Dendritic cell treated with granulocyte-macrophage colony-stimulating factor and Interleukin-4, amounts not matched to agents 40 ng/mL and 50 ng/mL, for 4 days (primary cell): ENCODE data around the gene S100A13.
"Not testable (repeated sequence)": the region's sequence is repeated elsewhere in the genome, so short reads cannot be mapped to it uniquely, and the experiment has no call there.

ENCODE experiments used
- H3K27ac Mint-ChIP-seq: one replicate; pipeline ENCODE4 v1.8.0; 2022; ENCODE audit warnings: mild to moderate bottlenecking, mixed read lengths
- H3K27me3 Mint-ChIP-seq: one replicate; pipeline ENCODE4 v1.8.0; 2022; ENCODE audit warnings: mild to moderate bottlenecking, mixed read lengths
- H3K36me3 Mint-ChIP-seq: one replicate; pipeline ENCODE4 v1.8.0; 2022; ENCODE audit warnings: low read depth, mixed read lengths
- H3K4me1 Mint-ChIP-seq: one replicate; pipeline ENCODE4 v1.8.0; 2022; ENCODE audit warnings: low read depth, mixed read lengths
- H3K4me3 Mint-ChIP-seq: one replicate; pipeline ENCODE4 v1.8.0; 2022; ENCODE audit warnings: mild to moderate bottlenecking, moderate library complexity, mixed read lengths
- H3K9me3 Mint-ChIP-seq: one replicate; pipeline ENCODE4 v1.8.0; 2022; ENCODE audit warnings: mixed read lengths
- intact Hi-C: fragments of 100-400 bp; cut with micrococcal nuclease; formaldehyde crosslinking; loops from one replicate; pipeline ENCODE4 v1.15.0; 2022

The S100A13 gene

DNA sequence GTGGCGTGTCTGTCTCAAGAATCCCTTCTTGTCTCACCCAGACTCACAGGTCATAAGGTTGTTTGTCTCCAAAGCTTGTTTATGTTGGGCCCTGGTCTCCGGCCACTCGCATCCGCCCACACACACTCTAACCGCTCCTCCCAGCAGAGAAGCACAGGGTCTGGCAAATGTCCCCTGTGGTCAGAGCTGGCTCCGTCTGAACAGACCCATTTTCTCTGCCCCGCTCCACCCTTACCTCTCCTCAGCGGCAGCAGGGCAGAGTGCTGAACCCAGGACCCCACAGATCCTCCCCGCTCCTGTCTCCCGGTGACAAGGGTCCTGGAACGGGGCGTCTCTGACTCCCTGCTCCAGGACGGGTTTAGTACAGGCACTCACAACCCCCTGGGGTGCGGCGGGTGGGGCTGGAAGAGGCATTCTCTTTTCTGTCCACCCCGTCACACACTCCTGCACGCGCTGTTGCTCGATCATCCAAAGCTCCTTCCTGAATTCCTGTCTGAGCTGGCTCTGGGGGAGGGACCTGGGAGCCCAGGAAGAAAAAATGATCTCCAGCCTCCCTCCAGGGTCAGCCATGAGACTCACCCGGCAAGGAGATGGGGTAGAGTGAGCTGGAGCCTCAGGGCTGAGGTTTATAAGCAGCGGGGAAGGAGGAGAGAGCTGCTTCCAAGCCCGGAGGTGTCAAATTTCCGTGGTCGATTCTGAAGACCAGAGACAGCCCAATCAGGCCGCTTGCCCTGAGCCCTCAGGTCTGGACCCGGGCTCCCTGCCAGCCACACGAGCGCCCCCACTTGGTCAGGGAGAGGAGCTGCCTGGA, at the start of gene S100A13:
Gene S100A13 (minus strand): TSS at position 602 of the 811 bp plus-strand sequence. CDS start 1,033 bp downstream, outside the sequence.
- Mint-ChIP-seq H3K4me1 (peaks cover 90% of the 10 kb centered on the region), H3K27ac (peak within 1 kb of the TSS; percentile 74), H3K36me3 (no peaks in the 10 kb centered on the region), H3K9me3 (no peaks in the 10 kb centered on the region), H3K4me3 (peak within 1 kb of the TSS; percentile 64), H3K27me3 (peaks cover 23% of the 10 kb centered on the region)
- intact Hi-C loops: no loop called here

DNA sequence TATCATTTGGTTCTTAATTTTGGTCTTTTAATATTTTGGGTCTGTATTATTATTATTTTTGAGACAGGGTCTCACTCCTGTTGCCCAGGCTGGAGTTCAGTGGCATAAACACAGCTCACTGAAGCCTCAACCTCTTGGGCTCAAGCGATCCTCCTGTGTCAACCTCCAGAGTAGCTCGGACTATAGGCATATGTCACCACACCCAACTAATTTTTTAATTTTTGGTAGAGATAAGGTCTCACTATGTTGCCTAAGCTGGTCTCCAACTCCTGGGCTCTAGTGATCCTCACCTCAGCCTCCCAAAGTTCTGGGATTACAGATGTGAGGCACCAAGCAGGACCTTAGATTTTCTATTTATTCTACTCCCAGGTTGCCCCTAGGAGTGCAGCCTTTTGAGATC, 46.2 kb upstream of the S100A13 start:
- H3K27ac Mint-ChIP-seq: no peak overlapping the region
- peaks cover 12% of the 10 kb centered on the region for H3K27me3 Mint-ChIP-seq
- H3K36me3 Mint-ChIP-seq: no peaks in the 10 kb centered on the region
- no peaks in the 10 kb centered on the region for H3K9me3 Mint-ChIP-seq
- peaks cover 17% of the 10 kb centered on the region for H3K4me1 Mint-ChIP-seq
- no peak overlapping the region for H3K4me3 Mint-ChIP-seq
- intact Hi-C loops: loop anchor here (5.0 kb wide), 1 partner anchor 106 kb away; the partner anchor contains the start of gene S100A2

DNA sequence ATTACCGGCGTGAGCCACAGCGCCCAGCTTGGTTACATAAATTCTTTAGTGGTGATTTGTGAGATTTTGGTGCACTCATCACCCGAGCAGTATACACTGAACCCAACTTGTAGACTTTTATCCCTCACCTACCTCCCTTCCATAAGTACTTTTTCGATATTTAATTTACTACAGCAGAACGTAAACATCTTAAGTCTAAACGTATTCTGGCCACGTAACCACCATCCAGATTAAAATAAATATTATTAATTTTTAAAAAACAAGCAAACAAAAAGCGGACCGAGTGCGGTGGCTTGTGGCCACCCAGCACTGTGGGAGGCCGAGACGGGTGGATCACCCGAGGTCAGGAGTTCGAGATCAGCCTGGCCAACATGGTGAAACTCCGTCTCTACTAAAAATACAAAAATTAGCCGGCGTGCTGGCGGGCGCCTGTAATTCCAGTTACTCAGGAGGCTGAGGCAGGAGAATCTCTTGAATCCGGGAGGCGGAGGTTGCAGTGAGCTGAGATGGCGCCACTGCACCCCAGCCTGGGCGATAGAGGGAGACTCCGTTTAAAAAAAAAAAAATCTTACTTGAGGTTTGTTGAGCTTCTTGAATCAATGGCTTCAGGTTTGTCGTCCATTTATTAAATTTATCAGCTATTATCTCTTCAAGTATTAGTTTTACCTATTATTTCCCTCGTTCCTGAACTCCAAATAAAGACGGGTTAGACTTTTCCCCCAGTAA, 44.5 kb upstream of the S100A13 start:
- H3K27me3 Mint-ChIP-seq, H3K27ac Mint-ChIP-seq: not testable (repeated sequence)

DNA sequence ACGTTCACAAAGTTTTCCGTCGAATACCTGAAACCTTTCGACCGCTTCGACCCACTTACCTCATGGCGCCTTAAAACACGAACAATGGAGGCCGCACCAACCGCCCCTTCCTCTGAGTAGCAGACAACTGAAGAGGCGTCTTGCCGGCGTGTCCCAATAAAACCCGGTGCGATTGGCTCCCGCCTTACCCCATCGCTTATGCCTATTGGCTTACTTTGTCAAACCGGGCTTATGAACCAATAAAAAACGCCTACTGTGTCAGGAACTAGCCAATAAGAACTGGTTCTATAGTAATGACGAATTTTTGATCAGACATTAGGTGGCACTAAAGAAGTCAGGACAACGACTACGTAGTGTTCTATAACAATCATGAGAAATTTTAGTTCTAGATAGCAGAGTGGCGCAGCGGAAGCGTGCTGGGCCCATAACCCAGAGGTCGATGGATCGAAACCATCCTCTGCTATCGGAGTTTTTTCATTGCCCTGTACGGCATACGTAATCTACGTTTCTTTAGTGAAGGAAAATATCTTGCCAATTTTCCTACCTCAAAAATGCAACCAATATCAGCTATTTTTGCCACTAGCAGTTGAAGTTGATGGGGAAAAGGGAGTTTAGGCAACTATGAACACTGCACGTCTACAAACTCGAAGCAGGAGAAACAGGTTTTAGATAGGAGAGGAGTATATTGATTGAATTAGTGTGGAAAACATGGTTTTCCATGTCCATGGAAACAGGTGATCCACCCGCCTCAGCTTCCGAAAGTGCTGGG, 43.7 kb upstream of the S100A13 start, which contains the start of gene ILF2:
Gene ILF2 (minus strand): TSS at position 135 of the 769 bp plus-strand sequence. CDS start 71 bp downstream, at position 64.
- Mint-ChIP-seq H3K9me3 (no peaks in the 10 kb centered on the region), H3K4me3 (no peak within 1 kb of the TSS), H3K36me3 (no peaks in the 10 kb centered on the region), H3K27me3 (no peaks in the 10 kb centered on the region), H3K27ac (no peak within 1 kb of the TSS), H3K4me1 (peaks cover 5% of the 10 kb centered on the region)
- intact Hi-C loops: loop anchor here (2.0 to 5.0 kb wide), 2 partner anchors 104 to 320 kb away; partner anchors contain the start of genes RPS27 and S100A2

More for the DNA sequence above, 44.5 kb upstream of the S100A13 start:
- intact Hi-C loops: loop anchor here (2.0 to 5.0 kb wide), 2 partner anchors 104 to 319 kb away; partner anchors contain the start of genes RPS27 and S100A2
- not testable (repeated sequence) for H3K4me3 Mint-ChIP-seq, H3K36me3 Mint-ChIP-seq, H3K9me3 Mint-ChIP-seq, H3K4me1 Mint-ChIP-seq

DNA sequence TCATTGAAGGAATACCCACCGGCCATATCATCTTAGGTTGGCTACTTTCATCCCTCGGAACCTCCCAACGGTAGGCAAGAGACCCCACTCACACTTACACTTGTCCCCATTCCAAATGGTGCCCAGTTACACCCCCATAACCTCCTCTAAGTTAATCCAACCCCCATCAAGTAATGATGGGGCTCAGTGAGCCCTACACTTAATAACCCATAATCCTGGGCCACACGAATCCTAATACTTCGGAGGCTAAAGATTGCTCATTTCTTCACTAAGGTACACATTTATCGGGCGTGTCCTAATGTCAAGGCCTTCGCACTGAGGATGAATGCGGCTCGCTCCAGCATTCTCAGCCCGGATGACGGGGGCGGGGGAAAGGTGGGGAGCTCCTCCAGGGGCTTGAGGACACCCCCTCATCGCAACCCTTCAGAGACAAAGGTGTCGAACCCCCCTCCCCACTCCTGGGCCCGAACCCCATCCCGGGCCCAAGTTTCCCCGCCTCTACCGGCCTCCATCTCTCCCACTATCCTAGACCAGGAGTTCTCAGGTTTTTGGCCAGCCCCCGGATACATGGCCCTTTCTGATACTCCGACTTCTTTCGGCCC, 43.1 kb upstream of the S100A13 start:
- Mint-ChIP-seq H3K4me1 (peaks cover 5% of the 10 kb centered on the region), H3K9me3 (no peaks in the 10 kb centered on the region), H3K27ac (no peak overlapping the region), H3K4me3 (no peak overlapping the region), H3K36me3 (no peaks in the 10 kb centered on the region), H3K27me3 (no peaks in the 10 kb centered on the region)
- intact Hi-C loops: loop anchor here (2.0 to 5.0 kb wide), 2 partner anchors 103 to 320 kb away; partner anchors contain the start of genes RPS27 and S100A2

DNA sequence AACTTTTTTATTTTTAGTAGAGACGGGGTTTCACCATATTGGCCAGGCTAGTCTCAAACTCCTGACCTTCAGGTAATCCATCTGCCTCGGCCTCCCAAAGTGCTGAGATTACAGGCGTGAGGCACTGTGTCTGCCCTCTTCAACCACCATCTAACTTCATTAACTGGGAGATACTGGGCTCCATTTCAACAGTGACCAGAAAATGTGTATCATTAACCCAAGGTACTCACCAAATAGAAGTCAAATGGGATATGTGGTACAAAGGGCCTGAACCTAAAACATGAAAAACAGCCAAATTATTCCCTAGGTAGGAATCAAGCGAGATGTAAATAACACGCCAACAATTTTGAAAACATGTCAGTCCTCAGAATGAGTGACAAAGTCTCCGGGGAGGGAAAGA, 42.3 kb upstream of the S100A13 start:
- intact Hi-C loops: loop anchor here (2.0 to 5.0 kb wide), 2 partner anchors 102 to 321 kb away; partner anchors contain the start of genes RPS27 and S100A2
- Mint-ChIP-seq H3K27me3 (no peaks in the 10 kb centered on the region), H3K36me3 (no peaks in the 10 kb centered on the region), H3K27ac (no peak overlapping the region), H3K9me3 (no peaks in the 10 kb centered on the region), H3K4me3 (no peak overlapping the region), H3K4me1 (peaks cover 5% of the 10 kb centered on the region)

DNA sequence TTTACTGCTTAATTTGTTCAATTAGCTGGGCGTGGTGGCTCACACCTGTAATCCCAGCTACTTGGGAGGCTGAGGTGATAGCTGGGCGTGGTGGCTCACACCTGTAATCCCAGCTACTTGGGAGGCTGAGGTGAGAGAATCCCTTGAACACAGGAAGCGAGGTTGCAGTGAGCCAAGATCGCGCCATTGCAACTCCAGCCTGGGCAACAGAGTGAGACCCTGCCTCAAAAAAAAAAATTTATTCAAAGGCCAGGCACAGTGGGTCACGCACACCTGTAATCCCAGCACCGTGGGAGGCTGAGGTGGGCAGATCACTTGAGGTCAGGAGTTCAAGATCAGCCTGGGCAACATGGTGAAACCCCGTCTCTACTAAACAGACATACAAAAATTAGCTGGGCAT, 41.4 kb upstream of the S100A13 start:
- H3K9me3 Mint-ChIP-seq, H3K27me3 Mint-ChIP-seq, H3K4me1 Mint-ChIP-seq, H3K27ac Mint-ChIP-seq, intact Hi-C loops, H3K36me3 Mint-ChIP-seq, H3K4me3 Mint-ChIP-seq: not testable (repeated sequence)

DNA sequence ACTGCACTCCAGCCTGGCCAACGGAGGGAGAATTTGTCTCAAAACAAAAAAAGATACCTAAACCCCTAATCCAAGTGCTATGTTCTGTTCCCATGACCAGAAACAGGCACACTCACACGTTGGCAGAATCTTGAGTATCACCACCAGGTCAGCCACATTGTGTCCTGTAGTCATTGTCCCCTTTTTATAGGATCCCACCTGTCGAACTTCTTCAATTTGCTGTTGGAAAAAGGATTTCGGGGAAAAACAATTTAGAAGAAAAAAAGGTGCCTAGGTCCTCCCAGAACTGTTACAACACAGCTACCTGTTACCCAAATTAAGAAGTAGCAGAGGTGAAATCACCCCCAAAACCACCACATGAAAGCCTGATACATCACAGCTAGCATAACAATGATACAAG, 40.1 kb upstream of the S100A13 start:
- no peak overlapping the region for H3K27ac Mint-ChIP-seq
- H3K9me3 Mint-ChIP-seq: no peaks in the 10 kb centered on the region
- H3K4me3 Mint-ChIP-seq: no peak overlapping the region
- intact Hi-C loops: no loop called here
- H3K27me3 Mint-ChIP-seq: no peaks in the 10 kb centered on the region
- H3K4me1 Mint-ChIP-seq: peaks cover 12% of the 10 kb centered on the region
- H3K36me3 Mint-ChIP-seq: no peaks in the 10 kb centered on the region

DNA sequence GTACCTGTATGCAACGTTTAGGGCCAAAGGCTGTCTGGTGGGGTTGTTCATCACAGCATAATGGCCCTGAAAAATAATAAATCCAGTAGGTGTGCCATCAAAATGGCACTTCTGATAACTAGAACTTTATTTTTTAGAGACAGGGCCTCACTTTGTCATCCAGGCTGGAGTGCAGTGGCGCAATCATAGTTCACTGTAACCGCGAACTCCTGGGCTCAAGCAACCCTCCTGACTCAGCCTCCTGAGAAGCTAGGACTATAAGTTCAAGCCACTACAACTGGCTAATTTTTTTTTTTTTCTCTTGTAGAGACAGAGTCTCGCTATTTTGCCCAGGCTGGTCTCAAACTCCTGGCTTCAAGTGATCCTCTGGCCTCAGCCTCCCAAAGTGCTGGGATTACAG, 35.9 kb upstream of the S100A13 start:
- Mint-ChIP-seq H3K27ac (no peak overlapping the region), H3K4me3 (no peak overlapping the region), H3K4me1 (peaks cover 22% of the 10 kb centered on the region), H3K36me3 (peaks cover 7% of the 10 kb centered on the region), H3K27me3 (no peaks in the 10 kb centered on the region), H3K9me3 (no peaks in the 10 kb centered on the region)
- intact Hi-C loops: no loop called here

DNA sequence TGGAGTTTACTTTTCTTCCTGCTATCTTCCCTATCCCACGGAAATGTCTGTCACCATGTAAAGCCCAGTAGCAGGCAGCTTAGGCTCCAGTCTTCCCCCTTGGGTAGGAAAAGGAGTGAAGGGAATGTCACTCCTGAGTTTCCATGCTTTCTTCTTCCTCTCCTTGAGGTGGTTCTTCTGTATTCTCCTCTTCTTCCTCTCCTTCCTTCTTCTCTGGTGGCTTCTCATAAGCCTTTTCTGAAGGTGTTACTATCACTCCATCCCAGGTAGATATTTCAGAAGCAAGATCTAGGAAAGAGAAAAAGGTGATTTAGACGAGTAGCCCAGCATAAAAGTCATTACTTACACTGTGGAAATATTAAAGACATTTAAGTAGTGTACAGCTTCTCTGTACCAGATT, 35.0 kb upstream of the S100A13 start:
- H3K9me3 Mint-ChIP-seq: no peaks in the 10 kb centered on the region
- peak overlapping the region; percentile 55 for H3K27ac Mint-ChIP-seq
- H3K4me1 Mint-ChIP-seq: peaks cover 22% of the 10 kb centered on the region
- no peak overlapping the region for H3K4me3 Mint-ChIP-seq
- peaks cover 7% of the 10 kb centered on the region for H3K36me3 Mint-ChIP-seq
- intact Hi-C loops: no loop called here
- H3K27me3 Mint-ChIP-seq: no peaks in the 10 kb centered on the region

DNA sequence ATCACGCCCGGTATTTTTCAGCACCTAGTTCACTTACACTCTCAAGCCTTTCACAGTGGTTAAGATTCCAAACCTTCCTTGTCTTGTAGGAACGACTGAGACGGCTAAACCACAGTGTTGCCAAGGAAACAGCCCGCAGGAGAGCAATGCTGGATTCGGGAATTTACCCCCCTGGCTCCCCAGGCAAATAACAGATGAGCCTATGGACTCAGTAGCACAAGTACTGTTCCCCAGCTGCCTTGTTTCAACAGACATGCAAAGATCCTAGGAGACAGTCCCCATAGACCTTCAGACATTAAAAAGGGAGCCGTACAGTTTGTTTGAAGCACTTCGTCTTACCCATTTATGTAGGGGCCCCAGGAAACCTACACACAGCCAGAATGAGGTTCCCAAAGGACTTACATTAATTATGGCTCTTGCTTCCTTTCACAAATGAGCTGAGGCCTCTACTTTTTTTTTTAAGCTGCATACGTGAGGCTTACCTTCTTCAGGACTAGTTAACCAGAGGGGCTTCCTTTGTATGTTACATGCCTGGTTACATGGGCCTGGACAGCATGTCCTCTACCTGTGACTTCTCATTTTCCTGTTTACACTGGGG, 33.9 kb upstream of the S100A13 start:
- Mint-ChIP-seq H3K27me3 (no peaks in the 10 kb centered on the region), H3K4me3 (no peak overlapping the region), H3K4me1 (peaks cover 22% of the 10 kb centered on the region), H3K36me3 (peaks cover 7% of the 10 kb centered on the region), H3K9me3 (no peaks in the 10 kb centered on the region), H3K27ac (no peak overlapping the region)
- intact Hi-C loops: no loop called here

DNA sequence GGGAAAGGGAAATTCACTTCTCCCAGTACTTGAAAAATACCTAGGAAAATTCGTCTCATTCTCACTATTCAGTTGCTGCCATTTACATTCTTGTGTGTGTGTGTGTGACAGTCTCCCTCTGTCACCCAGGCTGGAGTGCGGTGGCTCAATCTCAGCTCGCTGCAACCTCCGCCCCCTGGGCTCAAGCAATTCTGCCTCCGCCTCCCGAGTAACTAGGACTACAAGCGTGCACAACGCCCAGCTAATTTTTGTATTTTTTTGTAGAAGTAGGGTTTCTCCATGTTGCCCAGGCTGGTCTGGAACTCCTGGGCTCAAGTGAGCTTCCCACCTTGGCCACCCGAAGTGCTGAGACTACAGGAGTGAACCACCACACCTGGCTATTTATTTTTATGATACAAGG, 32.4 kb upstream of the S100A13 start:
- H3K27me3 Mint-ChIP-seq: no peaks in the 10 kb centered on the region
- no peaks in the 10 kb centered on the region for H3K9me3 Mint-ChIP-seq
- H3K27ac Mint-ChIP-seq: peak overlapping the region; percentile 96
- peaks cover 22% of the 10 kb centered on the region for H3K4me1 Mint-ChIP-seq
- intact Hi-C loops: no loop called here
- peaks cover 7% of the 10 kb centered on the region for H3K36me3 Mint-ChIP-seq
- peak overlapping the region; percentile 95 for H3K4me3 Mint-ChIP-seq

DNA sequence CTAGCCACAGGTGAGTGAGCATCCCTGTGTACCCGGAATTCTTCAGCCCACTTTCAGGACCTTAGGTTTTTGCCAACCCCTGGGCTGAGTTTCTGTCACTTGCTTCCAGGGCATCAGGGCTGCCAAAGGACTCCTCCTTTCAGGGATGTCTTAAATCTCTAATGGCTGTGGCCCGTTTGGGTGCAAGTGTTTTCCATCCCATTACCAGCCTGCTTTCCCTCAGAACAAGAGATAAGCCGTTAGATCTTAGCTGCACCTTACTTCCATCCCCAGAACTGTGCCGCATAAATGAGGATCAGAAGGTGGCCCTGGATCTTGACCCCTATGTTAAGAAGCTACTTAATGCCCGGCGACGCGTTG, 31.9 kb upstream of the S100A13 start:
- peaks cover 7% of the 10 kb centered on the region for H3K36me3 Mint-ChIP-seq
- no peaks in the 10 kb centered on the region for H3K27me3 Mint-ChIP-seq
- peak overlapping the region; percentile 95 for H3K4me3 Mint-ChIP-seq
- intact Hi-C loops: no loop called here
- H3K27ac Mint-ChIP-seq: peak overlapping the region; percentile 96
- peaks cover 24% of the 10 kb centered on the region for H3K4me1 Mint-ChIP-seq
- H3K9me3 Mint-ChIP-seq: no peaks in the 10 kb centered on the region
